CD4-positive, alpha-beta T cell treated with Interleukin-15 for 1 hour (primary cell): ENCODE measurements around the gene CDH12.
"Not testable (repeated sequence)": the region's sequence is repeated elsewhere in the genome, so short reads cannot be mapped to it uniquely, and the experiment has no call there.

Source experiments
- DNase-seq: peaks from one replicate; pipeline ENCODE4 v3.0.0-alpha.2; 2020

The CDH12 gene

DNA sequence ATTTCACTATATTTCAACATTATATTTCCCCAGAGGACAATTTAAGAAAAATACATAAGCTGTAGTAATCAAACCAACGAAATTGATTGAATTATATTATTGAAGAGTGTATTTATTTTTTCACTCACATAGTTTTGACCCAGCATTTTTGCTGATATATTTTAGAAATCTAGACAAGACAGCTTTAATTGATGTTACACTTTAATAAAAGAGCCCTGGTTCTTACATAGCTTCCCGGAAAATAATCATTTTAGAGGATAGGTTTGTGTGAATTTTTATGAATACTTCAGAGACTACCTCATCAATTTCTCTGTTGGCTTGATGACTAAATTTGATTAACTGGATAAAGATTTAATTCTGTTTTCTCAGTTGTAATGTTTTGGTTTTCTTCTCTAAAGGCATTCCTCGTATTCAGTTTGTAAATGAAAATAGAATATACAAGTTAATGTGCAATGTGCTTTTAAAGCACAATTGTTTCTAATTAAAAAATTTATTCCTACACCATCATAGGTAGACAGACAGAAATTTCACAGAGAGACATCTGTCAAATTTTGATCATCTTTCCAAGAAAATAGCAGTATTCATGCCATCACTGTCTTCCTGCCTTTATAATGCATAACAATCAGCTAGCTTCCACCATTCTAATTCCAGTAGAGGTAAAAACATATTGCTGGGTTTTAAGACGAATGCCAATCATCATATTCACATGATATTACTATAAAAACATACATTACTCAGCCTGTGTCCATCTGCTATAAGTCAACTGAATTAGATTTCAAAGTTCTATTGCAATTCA lies 441.4 kb downstream of the CDH12 start:
- DNase-seq: no peak

DNA sequence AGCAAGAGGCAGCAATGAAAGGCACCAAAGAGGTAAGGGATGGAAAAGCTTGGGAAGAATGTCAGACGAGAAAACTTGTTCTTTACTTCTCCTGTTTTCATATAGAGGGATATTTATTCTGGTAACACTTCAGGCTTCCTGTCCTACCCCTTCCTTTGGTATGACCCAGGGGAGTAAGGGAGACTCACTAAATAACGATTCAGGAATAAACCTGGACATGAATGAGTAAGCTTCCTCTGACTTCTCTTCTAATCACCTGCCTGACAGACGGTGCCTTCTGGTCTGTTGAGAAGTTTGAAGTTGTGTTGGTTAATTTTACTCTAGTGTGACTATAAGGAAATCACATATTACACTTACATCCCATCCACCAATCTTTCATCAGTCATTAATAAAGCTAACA lies 461.2 kb downstream of the CDH12 start:
- DNase-seq: no peak

DNA sequence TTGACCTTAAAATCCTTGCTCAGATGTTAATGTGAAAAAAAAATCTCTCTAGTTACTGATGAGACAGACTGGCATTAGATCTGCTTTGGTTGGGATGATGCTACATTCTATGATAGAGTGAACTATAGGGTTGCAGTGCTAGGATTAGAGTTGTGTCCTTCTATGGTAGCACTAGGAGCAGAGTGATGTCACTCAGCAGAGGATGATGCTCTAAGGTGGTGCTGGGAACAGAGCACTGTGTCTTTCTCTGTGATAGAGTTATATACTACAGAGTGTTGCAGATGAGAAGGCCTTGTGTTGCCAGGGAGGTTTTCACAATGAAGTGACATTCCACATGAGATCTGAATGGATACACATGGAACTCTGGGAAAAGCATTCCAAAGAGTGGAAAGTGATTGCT lies 462.3 kb downstream of the CDH12 start:
- no peak for DNase-seq

DNA sequence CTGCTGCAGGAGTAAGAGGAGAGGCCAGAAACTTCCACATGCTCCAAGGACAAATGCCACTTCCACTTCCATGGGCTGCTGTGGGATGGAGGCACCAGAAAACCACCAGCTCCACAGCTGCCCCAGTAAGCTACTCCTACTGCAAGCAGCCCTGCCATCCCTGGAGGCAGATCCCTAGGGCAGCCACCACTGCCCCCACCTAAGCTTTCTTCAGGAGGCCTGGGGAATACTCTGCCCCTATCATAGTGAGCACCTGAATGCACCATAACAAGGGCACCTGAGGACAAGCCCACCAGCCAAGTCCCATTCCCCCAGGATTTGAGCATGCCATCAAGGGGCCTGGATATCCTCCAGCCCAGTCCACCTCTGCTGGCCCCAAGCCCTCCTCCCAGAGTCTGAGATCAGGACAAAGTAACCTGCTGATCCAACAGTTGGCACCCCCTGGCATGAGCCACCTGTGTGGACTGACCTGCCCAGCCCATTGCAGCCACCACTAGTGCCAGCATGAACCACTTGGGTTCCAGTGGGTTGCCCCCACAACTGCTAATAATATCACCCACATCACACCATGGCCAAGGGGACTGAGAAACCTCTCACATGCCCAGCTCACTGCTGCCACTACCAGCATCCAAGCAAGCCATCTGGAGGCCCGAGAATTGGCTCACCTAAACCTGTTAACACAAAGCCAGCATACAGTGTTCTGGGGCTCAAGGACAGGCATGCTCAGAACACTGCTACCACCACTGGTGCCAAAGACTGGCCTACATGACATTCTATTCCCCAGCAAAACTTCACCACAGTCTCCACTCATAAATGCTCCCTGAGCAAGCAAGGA lies 480.1 kb downstream of the CDH12 start:
- DNase-seq: no peak

DNA sequence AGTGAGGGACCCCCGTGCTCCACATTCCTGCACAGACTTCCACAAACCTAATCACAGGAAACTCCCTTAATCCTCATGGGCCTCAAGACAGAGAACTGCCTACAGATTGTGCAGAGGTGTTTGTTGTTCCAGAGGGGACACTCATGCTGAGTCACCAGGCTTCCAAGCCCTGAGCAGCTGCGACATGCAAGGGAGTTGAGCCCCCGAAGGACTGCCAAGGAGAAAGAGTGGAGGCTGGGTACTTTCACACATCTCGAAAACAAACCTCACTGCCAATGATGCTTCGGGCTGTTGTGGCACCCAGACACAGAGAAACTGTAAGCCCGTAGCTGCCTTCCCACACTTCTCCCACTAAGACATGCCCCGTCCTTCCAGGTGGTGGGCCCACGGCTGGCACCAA lies 480.8 kb downstream of the CDH12 start:
- DNase-seq: no peak

DNA sequence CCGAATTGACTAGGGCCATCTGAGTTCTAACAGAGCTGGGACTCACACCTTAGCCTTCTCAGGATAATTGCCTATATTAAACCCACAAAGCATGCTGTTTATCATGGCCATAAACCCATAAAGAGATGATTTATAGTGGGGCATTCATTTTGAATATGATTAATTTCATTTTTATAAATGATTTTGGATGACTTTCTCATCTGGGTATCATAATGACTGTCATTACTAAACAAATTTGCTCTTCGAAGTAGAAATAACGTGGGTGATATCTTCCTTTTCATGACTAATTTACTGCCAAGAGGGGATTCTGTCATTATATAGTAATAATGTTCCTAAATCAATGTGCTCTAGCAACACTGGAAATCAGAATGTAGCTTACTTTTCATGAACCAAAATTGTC lies 498.2 kb downstream of the CDH12 start:
- DNase-seq: no peak

DNA sequence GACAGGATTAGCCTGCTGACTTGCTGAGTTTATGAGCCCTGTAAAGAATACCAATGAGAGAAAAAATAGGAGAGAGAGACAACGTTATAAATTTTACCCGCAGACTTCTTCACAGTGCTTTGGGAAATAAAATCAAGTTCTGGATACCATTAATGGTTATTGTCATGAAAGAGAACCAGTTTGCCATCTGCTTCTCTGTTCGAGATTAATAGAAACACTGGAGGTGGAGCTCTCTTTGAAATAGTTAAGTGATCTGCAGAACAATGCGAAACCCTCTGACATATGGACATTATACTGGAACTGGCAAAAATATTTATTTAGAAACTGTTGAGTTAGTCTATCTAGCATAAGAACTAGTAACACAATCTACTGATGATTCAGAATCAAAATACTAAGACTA lies 500.7 kb downstream of the CDH12 start:
- DNase-seq: no peak

DNA sequence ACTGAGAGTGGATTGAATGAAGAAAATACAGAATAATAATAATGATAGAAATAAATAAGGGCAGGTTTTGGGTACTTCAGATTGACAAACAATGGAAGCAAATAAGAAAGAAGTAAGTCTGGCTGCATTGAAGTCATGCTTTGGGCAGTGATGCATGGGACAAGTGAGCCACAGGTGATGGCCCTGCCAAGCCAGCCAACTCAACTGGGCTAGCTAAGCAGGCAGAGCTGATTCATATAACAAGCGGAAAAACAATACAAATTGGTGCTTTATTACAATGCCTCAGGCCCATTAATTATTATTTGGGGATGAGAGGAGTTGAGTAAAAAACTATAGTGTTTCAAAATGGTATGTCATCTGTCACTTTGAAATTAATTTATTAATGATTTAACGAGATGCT lies 502.0 kb downstream of the CDH12 start:
- DNase-seq: no peak

DNA sequence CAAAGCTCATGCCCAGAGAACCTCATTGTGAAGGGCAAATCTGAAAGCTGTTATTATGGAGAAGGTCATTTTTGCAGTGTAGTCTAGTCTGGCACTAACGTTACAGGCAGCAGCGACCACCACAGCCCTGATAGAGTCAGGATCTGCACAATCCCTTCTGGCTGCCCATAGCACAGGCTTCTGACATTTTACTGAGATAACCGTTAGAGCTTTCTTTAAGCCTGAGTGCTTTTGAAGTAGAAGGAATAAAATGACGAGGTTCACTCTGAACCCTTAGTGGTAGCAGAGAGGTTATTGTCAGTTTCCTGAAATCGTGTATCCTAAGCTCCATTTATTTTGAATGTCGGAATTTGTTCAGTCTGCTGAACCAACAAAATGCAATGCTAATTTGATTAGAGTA lies 505.1 kb downstream of the CDH12 start:
- no peak for DNase-seq

DNA sequence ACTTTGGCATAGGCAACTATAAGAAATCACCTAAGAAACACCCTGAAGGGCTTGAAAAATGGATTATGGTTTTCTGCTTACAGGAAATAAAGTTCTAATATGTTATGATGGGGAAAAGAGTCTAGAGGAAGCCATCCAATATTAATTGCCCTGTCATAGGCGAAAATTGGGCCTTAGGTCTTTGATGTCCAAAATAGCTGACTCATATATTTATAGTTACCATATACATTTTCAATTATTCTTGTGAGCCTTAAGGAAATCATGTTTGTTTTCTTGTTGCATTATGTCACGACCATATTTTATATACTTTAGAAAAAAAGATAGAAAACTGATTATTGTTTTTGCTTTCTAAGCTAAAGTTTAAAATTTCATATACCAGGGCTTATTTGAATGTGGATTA lies 509.1 kb downstream of the CDH12 start:
- DNase-seq: no peak

DNA sequence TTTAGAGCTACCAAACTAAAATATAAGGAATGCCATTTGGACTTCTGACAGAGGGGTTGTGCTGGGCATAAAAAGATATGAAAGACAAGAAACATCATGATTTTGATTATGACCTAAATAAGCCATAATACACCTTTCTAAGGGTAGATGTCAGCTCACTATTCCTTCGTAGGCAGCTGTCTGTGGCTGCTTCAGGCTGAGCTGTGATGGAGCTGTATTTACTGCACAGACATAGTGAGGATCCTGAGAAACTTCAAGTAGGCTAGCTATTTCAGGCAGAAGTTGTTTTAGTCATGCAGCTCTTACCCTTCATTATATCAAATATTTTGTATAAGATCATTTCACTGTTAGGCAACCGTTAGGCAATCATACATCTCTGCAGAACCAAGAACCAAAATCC lies 511.7 kb downstream of the CDH12 start:
- no peak for DNase-seq

DNA sequence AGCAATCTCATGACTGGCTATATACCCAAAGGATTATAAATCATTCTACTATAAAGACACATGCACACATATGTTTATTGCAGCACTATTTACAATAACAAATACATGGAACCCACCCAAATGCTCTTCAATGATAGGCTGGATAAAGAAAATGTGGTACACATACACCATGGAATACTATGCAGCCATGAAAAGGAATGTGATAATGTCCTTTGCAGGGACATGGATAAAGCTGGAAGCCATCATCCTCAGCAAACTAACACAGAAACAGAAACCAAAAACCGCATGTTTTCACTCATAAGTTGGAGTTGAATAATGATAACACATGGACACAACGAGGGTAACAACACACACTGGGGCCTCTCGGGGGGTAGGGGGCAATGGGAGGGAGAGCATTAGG lies 520.2 kb downstream of the CDH12 start:
- DNase-seq: not testable (repeated sequence)

DNA sequence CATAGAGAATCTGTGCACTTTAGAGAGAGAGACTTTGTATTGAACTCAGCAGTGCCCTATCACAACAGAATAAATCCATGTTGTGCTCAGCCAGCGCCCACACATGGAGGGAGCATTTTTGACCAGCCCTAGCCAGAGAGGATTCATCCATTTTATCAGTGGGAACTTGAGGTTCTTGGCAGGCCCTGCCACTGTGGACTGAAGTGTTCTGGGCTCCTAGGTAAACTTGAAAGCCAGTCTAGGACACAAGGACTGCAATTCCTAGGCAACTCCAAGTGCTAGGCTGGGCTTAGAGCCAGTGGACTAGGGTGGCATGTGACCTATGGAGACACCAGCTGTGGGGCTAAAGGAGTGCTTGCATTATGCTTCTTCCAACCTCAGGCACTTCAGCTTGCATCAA lies 523.5 kb downstream of the CDH12 start:
- no peak for DNase-seq

DNA sequence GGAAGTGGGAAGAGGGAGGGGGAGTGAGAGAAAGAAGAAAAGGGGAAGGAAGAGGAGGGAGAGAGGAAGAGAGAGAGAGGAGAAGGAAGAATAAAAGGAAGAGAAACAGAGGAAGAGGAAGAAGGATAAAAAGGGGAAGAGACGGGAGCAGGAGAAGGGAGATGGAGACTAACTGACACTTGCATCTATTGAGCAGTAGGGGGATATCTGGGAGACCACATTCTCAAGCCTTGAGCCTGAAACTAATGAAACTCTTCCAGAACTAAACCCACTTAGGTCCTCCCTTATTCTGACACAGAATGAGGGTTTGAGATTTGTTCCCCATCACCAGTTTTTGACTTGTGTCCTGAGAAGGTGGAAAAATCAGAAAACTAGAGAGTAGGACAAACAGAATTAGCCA lies 533.3 kb downstream of the CDH12 start:
- DNase-seq: no peak

DNA sequence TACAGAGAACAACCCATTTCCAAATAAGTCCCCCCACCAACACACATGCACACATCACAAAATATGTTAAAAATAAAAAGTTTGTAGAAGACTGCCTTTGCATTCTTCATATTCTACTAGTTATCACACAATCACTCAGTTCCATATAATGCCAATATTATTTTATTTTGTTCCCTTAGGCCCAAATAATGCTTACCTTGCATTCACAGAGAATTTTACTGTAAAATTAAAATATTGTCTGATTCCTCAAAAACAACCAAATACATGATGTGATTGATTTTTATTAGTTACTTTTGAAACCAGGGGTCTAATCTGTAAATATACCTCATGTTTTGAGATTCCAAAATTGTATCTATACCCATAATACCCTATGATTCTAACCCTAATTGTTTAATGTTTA lies 536.9 kb downstream of the CDH12 start:
- no peak for DNase-seq

DNA sequence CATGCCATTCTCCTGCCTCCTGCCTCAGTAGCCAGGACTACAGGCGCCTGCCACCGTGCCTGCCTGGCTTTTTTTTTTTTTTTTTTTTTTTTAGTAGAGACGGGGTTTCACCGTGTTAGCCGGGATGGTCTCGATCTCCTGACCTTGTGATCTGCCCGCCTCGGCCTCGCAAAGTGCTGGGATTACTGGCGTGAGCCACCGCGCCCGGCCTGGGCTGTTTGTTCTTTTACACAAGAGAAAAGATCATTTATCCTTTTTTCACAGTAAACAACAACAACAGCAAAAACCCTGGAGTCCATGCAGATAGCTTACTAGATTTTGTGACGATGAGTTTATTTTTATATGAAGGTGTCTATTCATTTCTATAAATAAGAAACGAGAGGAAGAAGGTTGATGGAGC lies 538.1 kb downstream of the CDH12 start:
- not testable (repeated sequence) for DNase-seq

DNA sequence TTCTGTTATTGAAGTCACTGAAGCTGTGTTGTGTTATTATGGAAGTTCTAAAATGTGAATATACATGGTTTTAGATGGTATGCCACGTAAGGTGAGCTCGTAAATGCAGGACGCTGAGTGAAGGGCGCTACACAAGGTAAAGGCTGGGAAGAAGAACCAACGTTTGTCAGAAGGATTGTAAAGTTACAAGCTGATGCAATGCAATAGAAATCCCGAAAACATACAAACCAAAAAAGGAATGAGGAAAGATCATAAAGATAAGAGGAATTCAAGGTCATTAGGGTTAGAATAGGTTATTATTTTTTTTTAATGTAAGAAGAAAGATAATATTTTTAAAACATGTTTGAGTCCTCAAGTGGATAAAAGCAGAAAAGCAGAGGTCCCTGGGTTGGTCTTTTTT lies 538.6 kb downstream of the CDH12 start:
- no peak for DNase-seq

DNA sequence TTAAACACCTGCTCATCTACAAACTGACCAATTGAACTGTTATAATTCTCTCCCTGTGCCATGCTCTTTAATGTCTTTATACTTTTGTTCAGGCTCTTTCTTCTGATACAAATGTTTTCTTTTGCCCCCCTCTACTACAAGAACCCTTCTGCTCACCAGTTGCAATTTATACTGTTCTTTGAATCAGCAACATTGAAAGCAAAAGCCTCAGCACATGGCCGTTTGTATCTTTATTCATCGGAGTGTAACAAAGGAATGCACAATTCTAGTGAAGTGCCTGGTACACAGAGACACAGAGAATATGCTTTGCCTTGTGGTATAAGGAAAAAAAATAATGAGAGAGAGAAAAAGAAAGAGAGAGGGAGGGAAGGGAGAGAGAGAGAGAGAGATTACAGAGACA lies 547.1 kb downstream of the CDH12 start:
- DNase-seq: no peak

DNA sequence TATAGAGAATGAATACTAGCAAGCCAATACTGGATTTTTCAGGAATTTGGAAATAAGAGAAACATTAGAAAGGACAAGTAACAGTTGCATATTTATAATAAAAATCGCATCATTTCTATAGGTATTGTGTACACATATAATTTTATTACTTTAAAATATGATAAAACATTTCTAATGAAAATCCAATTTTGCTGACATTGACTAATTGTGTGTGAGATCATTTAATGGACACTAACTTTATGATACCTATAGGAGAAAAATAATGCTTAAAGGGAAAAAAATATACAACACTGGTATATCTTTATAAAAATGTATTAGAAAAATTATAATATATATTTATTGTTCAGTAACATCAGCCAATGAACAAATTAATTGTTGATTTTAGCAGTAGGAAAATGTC lies 557.3 kb downstream of the CDH12 start:
- DNase-seq: no peak

DNA sequence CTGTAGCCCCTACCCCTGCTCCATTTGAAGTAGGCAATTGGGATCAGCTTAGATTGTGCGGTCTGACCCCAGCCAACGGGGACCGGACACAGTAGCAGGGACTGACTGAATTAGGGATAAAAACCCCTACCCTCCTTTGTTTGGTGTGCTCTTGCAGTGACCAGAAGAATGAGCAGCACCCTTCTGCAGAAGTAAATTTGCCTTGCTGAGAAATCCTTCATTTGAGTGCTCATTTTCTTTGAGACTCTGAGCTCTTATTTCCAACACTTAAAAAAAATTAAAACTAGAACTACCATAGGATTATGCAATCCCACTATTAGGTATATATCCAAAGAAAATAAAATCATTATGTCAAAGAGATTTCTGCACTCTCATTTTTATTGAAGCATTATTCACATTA lies 560.0 kb downstream of the CDH12 start:
- DNase-seq: no peak

DNA sequence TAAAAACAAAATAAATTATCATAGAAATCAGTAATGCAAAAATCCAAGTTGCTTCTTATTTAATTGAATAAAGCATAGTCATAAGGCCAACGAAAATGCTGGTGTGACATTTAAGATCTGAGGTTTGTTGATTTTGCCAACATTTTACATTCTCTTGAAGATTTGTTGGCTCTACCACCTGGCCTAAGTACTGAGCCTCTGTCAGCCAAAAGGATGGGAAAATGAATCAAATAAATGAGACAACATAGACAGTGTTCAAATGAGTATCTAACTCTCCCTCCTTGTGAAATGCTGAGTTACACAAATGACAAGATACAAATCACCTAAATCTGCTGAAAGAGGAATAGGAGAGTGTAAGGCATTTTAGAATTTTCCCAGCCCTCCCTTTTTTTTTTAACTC lies 575.0 kb downstream of the CDH12 start:
- no peak for DNase-seq

DNA sequence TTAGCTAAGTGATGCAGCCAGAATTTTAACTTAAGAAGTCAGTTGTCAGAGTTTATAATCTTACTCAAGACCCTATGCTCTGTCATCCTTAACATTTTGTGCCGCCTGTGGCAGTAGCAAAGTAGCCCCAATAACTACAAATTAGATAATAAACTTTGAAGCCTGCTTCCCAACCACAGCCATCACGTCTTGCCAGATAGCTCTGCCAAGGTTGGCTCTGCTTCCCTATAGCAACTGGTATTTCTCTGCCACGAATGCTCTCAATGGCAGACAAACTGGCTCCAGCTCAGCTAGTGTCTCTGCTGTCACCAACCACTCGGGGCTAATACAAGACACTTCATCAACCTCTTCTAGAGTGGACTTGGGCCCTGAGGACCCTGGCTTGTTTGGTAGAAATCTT lies 576.1 kb downstream of the CDH12 start:
- no peak for DNase-seq

DNA sequence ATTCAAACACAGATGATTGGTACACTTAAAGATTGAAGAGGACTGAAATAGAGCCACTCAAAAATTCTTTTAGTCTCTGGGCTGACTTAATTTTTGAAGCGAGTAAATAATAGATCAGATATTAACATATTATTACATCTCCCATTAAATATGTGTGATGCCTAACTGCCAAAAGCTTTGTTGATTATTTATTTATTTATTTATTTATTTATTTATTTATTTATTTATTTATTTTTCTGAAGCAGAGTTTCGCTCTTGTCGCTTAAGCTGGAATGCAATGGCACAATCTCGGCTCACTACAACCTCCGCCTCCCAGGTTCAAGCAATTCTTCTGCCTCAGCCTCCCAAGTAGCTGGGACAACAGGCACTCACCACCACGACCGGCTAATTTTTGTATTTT lies 587.3 kb downstream of the CDH12 start:
- DNase-seq: not testable (repeated sequence)

DNA sequence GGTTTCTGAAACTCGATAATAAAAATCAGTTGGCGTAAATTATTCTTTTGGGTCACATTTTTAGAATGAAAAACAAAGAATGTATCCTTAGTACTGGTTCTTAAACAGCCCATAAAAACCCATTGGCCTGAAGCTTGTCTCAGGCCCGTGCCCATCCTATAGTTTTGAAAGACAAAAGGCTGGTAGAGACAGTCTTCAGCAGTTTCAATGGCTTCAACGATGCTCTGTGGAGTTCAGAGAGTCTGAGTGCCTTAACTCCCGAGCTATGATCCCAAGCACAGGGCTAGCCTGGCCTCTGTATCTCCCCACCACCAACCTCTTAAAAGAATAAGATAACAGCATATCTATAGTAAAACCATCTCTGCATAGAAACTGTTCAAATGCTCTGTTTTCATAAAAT lies 595.0 kb downstream of the CDH12 start:
- DNase-seq: no peak

DNA sequence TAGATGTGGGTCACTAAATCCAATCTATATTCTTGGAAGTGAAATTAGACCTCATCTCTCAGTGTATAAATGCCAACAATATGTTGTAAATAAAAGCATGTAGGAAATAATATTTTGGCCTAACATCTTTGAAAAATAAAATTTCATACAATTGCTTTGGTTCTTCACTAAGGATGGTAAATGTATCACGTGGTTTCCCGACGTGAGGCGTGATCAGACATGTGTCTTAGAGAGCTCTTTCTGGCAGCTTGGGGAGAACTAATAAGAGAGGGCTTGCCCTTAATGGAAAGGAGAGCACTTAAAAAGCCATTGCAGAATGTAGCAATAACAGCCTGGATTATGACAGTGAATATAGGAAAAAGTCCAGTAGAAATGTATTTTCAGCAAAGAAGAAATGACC lies 602.6 kb downstream of the CDH12 start:
- DNase-seq: no peak
